ENCODE results near the gene HORMAD2.
A peak's percentile ranks its signal among the peaks of the same experiment; 100 is the strongest.

Gene HORMAD2

DNA sequence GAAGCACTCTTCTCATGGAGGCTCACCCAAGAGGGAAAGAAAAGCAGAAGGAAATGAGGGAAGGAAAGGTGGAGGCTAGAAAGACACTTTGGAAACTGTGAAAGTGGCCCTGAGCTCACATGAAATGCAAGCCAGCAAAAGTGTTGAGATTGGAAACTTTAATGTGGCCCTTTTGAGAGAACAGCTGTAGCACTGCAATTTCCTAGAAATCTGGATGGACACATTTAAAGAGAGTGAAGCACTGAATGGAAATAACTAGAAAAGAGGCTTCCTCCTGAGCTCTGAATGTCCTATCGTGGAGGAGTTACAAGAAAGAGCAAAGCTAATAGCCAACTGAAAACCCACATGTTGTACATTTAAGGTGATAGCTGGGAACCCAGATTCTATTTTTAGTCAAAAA is 110.3 kb downstream of the HORMAD2 start:
- H3K9ac ChIP-seq (ENCODE audit: low read length) = no peak overlapping the region
- H3K27me3 ChIP-seq (ENCODE audit: control insufficient read depth, insufficient read depth, low read length) = no peaks in the 10 kb centered on the region
- H3K9me3 ChIP-seq (ENCODE audit: control insufficient read depth, insufficient read depth, low read depth, low read length) = no peaks in the 10 kb centered on the region
- H3K27ac ChIP-seq (ENCODE audit: low read depth, low read length) = no peak overlapping the region
- no peak overlapping the region for H3K4me3 ChIP-seq (ENCODE audit: low read depth, low read length)
- H3K4me1 ChIP-seq (ENCODE audit: control insufficient read depth, insufficient read depth, low read length) = peaks cover 23% of the 10 kb centered on the region
- H3K36me3 ChIP-seq (ENCODE audit: control insufficient read depth, insufficient read depth, low read length) = no peaks in the 10 kb centered on the region

DNA sequence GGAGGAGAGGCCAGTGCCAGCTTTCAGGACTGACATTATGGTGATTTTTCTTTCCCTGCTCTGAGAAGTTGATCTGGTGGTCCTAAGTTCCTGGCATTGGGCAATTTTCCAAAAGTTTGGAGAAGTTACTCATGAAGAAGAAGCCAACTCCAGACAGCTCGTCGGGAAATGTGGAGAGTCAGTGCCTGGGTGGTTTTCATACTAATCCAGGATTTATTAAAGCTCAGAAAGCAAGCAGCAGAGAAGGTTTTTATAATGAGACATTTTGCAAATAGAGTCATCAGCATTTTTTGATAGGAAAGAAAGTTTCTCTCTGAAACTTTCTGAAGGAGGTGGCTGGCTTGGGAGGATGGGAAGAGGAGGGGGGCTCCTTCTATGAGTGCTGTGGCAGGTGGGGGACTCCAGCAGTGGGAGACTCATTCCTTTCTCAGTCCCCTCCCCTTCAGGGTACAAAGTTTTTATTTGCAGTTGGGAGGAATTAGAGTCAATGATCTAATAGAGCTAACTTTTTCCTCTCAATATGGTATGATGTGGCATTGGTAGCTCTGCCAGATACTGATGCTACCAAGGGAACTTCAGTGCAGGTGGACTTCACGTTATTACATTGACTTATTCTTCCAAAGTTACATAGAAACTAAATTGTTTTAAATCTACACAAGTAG is 110.9 kb downstream of the HORMAD2 start:
- H3K9me3 ChIP-seq (ENCODE audit: control insufficient read depth, insufficient read depth, low read depth, low read length) = no peaks in the 10 kb centered on the region
- no peaks in the 10 kb centered on the region for H3K36me3 ChIP-seq (ENCODE audit: control insufficient read depth, insufficient read depth, low read length)
- no peaks in the 10 kb centered on the region for H3K27me3 ChIP-seq (ENCODE audit: control insufficient read depth, insufficient read depth, low read length)
- no peak overlapping the region for H3K4me3 ChIP-seq (ENCODE audit: low read depth, low read length)
- H3K9ac ChIP-seq (ENCODE audit: low read length) = no peak overlapping the region
- H3K4me1 ChIP-seq (ENCODE audit: control insufficient read depth, insufficient read depth, low read length) = peaks cover 27% of the 10 kb centered on the region
- H3K27ac ChIP-seq (ENCODE audit: low read depth, low read length) = no peak overlapping the region

DNA sequence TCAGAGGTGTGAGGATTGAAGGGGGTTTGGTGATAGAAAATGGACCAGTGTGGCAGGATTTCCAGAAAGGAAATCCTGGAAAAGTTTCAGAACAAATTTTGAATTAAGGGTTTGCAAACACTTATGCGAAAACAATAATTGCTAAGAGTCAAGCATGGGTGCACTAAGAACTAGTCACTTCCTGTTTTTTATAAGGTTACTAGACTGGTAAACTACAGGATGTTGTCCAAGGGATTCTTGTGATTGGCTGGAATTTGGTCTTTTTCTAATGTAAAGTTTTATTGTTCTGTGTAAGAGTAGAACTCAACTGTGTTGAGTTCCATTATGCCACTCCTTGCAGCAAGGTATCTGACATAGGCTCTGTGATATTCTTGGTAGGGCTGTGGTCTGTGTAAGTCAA is 112.2 kb downstream of the HORMAD2 start:
- H3K9me3 ChIP-seq (ENCODE audit: control insufficient read depth, insufficient read depth, low read depth, low read length) = no peaks in the 10 kb centered on the region
- peaks cover 31% of the 10 kb centered on the region for H3K4me1 ChIP-seq (ENCODE audit: control insufficient read depth, insufficient read depth, low read length)
- no peak overlapping the region for H3K27ac ChIP-seq (ENCODE audit: low read depth, low read length)
- H3K36me3 ChIP-seq (ENCODE audit: control insufficient read depth, insufficient read depth, low read length) = no peaks in the 10 kb centered on the region
- H3K27me3 ChIP-seq (ENCODE audit: control insufficient read depth, insufficient read depth, low read length) = no peaks in the 10 kb centered on the region
- no peak overlapping the region for H3K9ac ChIP-seq (ENCODE audit: low read length)
- no peak overlapping the region for H3K4me3 ChIP-seq (ENCODE audit: low read depth, low read length)

DNA sequence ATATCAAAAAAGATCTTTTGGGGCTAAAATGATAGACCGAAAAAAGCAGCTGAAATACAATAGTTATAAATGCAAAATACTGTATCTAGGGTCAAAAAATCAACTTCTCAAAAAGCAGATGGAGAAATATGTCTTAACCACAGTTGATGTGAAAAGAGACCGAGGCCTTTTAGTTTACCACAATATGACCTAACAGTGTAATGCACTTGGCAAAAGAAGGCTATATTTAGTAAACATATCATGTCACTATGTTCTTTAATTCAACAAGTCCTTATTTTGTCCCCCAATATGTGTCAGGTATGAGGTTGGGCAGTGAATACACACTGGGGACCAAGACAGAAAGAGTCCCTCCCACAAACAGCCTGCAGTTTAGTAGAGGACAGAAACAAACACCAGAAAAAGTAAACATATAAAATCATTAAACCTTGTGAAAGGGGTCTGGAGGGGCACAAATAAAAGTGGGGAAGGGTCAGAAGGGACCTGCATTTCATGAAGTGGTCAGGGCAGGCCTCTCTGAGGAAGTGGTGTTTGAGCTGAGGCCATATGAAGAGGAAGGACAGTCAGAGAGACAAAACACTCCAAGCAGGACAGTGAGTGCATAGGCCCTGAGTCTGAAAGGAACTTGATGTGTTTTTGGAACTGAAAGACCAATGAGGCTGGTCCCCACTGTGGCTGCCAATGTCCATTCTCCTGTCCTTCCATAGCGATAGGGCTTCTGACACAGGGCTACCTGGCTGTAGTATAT is 112.9 kb downstream of the HORMAD2 start:
- Histone ChIP-seq H3K4me1 (ENCODE audit: control insufficient read depth, insufficient read depth, low read length) (peaks cover 26% of the 10 kb centered on the region), H3K4me3 (ENCODE audit: low read depth, low read length) (no peak overlapping the region)

DNA sequence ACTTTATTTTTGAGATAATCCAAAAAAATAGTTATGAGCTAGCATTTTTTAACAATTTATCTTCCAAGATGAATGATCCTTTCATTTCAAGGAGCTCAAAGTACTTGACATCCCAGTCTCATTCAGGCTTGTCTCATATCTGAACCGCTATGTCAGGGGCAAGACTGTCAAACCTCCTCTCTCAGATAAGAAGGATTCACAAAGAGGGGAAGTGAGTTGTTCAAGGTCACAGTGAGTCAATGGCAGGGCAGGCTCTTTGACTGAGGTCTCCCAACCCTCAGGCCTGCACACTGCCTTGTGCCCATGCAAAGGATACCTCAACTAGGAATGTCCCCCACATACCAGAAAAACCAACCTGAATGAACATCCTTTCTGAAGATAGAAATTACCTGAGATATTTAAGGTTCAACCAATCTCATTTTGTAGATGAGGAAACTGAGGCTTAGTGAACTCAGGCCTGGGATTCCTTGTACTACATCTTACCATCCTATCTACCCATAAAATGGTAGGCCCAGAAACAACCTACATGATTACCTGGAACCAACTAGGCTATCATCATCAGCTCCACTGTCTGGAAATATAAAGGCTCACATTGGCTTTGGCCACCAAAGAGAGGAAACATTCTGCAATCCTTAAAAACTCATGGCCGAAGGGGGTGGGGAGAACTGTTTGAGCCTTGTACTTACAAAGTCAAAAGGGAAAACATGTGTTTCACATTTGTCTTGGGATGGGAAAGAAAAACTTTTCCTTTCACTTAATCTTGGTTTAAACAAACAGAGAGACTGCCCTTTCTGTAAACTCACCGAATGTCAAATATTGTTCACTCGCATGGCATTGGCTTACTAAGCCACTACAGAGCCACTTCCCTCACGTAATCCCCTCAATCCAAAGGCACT is 115.2 kb downstream of the HORMAD2 start:
- Histone ChIP-seq H3K4me1 (ENCODE audit: control insufficient read depth, insufficient read depth, low read length) (peaks cover 24% of the 10 kb centered on the region), H3K27me3 (ENCODE audit: control insufficient read depth, insufficient read depth, low read length) (no peaks in the 10 kb centered on the region), H3K36me3 (ENCODE audit: control insufficient read depth, insufficient read depth, low read length) (no peaks in the 10 kb centered on the region), H3K27ac (ENCODE audit: low read depth, low read length) (peak overlapping the region; percentile 45; the same call in 1 of the 2 replicates), H3K9ac (ENCODE audit: low read length) (peak overlapping the region; percentile 8), H3K9me3 (ENCODE audit: control insufficient read depth, insufficient read depth, low read depth, low read length) (no peaks in the 10 kb centered on the region), H3K4me3 (ENCODE audit: low read depth, low read length) (no peak overlapping the region)

More for the DNA sequence above, 112.9 kb downstream of the HORMAD2 start:
- Histone ChIP-seq H3K9me3 (ENCODE audit: control insufficient read depth, insufficient read depth, low read depth, low read length) (no peaks in the 10 kb centered on the region), H3K27ac (ENCODE audit: low read depth, low read length) (no peak overlapping the region), H3K36me3 (ENCODE audit: control insufficient read depth, insufficient read depth, low read length) (no peaks in the 10 kb centered on the region), H3K9ac (ENCODE audit: low read length) (no peak overlapping the region), H3K27me3 (ENCODE audit: control insufficient read depth, insufficient read depth, low read length) (no peaks in the 10 kb centered on the region)

DNA sequence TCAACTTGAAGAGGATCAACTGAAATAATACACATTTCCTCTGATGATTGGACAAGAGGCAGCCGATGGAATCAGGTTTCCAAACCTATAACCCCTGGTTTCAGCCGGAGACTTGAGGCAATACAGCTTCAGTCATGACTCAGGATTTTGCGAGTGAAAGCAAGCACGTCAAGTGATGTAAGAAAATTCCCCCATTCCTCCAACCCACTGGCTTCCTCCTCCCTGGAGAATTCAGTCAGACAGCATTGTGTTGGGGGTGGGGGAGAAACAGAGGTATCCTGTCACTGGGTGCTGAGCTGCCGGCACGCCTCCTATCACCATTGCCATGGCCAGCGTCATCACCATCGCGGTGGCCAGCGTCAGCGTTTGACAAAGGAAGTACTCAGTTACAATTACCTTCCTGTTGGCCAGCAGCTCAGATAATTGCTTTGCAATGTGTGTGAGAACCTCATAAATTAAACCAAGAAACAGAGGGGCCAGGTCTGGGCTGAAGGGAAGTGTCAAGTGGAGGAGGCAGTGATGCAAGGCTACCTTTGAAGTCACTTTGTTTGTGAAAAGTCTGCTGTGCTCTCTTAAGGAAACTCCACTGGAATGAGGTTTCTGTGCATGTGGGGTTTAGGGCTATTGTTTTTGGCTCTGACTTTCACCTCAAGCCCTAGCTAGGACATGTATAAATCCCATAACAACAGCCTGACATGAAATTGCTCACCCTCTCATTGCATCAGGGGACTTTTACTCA is 116.0 kb downstream of the HORMAD2 start:
- Histone ChIP-seq H3K27ac (ENCODE audit: low read depth, low read length) (peak overlapping the region; percentile 57), H3K36me3 (ENCODE audit: control insufficient read depth, insufficient read depth, low read length) (no peaks in the 10 kb centered on the region), H3K4me3 (ENCODE audit: low read depth, low read length) (peak overlapping the region; percentile 9; the same call in 1 of the 2 replicates), H3K9ac (ENCODE audit: low read length) (peak overlapping the region; percentile 47), H3K27me3 (ENCODE audit: control insufficient read depth, insufficient read depth, low read length) (no peaks in the 10 kb centered on the region), H3K4me1 (ENCODE audit: control insufficient read depth, insufficient read depth, low read length) (peaks cover 24% of the 10 kb centered on the region), H3K9me3 (ENCODE audit: control insufficient read depth, insufficient read depth, low read depth, low read length) (no peaks in the 10 kb centered on the region)

DNA sequence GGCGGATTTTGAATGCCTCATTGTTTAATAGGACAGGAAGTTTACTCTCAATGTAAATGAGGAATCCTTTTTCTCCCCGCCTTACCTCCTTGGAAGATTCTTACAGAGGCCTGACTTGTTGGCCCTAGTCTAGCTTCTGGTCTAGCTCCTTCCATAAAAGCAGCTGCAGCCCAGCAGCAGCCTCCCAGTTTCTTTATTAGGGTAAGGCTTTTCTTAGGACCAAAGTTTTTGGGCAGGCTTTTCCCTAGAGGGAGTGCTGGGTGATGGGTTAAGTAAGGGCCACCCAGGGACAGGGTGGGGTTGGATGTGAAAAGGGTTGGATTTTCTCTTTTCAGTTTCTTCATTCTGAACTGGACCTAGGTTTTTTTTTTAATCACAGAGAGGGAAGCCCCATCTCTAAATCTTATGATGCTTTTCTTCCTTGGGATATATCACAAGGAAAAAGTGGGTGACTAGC is 116.6 kb downstream of the HORMAD2 start:
- Histone ChIP-seq H3K4me1 (ENCODE audit: control insufficient read depth, insufficient read depth, low read length) (peaks cover 24% of the 10 kb centered on the region), H3K9ac (ENCODE audit: low read length) (peak overlapping the region; percentile 47), H3K4me3 (ENCODE audit: low read depth, low read length) (peak overlapping the region; percentile 9; the same call in 1 of the 2 replicates), H3K9me3 (ENCODE audit: control insufficient read depth, insufficient read depth, low read depth, low read length) (peaks cover 4% of the 10 kb centered on the region; the same call in 1 of the 2 replicates), H3K36me3 (ENCODE audit: control insufficient read depth, insufficient read depth, low read length) (no peaks in the 10 kb centered on the region), H3K27ac (ENCODE audit: low read depth, low read length) (peak overlapping the region; percentile 57), H3K27me3 (ENCODE audit: control insufficient read depth, insufficient read depth, low read length) (no peaks in the 10 kb centered on the region)

DNA sequence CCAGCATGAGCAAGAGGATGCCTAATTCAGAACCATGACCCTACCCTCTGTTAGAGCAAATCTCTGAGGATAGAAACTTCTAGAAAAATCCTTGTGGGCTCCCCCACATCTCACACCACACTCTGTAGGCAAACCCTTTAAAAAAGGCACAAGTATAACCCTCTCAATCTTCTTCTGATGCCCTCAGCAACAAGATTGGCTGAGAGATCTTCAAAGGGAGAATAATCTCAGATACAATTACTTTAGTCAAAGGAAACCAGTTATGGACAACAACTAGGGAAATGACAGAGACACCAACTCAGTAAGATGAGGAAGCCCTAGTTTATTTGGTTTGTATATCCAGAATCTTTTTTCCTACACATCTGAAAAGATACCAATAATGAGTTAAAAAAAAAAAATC is 117.1 kb downstream of the HORMAD2 start:
- H3K27me3 ChIP-seq (ENCODE audit: control insufficient read depth, insufficient read depth, low read length) = no peaks in the 10 kb centered on the region
- peaks cover 21% of the 10 kb centered on the region for H3K4me1 ChIP-seq (ENCODE audit: control insufficient read depth, insufficient read depth, low read length)
- no peak overlapping the region for H3K9ac ChIP-seq (ENCODE audit: low read length)
- peaks cover 6% of the 10 kb centered on the region; the same call in 1 of the 2 replicates for H3K9me3 ChIP-seq (ENCODE audit: control insufficient read depth, insufficient read depth, low read depth, low read length)
- peak overlapping the region; percentile 57 for H3K27ac ChIP-seq (ENCODE audit: low read depth, low read length)
- no peaks in the 10 kb centered on the region for H3K36me3 ChIP-seq (ENCODE audit: control insufficient read depth, insufficient read depth, low read length)
- no peak overlapping the region for H3K4me3 ChIP-seq (ENCODE audit: low read depth, low read length)

DNA sequence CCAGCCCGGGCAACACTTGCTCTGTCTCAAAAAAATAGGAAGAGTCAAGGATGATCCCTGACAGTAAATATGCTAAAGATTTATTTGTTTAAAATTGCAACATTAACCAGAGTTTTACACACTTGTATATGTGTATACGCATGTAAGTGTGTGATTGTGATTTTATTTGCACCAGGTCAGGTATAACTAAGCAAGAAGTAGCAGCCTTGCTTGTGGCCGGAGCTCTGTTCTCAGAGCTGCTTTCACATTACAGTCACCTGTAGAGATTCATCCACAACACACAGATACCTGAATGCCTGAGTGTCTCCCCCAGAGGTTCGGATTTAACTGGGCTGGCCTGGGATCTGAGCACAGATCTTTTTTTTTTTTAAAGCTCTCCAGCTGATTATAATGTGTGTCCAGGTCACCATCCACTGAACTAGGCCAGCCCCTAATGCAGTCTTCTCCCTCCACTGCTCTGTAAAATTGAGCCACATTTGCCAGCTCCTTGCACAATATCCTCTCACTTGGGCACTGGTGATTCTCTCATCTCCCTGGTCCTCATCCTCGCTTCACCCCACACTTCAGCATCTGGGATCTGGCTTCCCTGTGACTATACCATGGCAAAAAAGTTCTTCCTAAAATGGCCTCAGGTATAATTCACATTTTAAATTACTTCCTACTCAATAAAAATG is 118.0 kb downstream of the HORMAD2 start:
- no peak overlapping the region for H3K4me3 ChIP-seq (ENCODE audit: low read depth, low read length)
- H3K36me3 ChIP-seq (ENCODE audit: control insufficient read depth, insufficient read depth, low read length) = no peaks in the 10 kb centered on the region
- no peak overlapping the region for H3K9ac ChIP-seq (ENCODE audit: low read length)
- H3K27me3 ChIP-seq (ENCODE audit: control insufficient read depth, insufficient read depth, low read length) = no peaks in the 10 kb centered on the region
- peaks cover 27% of the 10 kb centered on the region for H3K4me1 ChIP-seq (ENCODE audit: control insufficient read depth, insufficient read depth, low read length)
- H3K27ac ChIP-seq (ENCODE audit: low read depth, low read length) = no peak overlapping the region
- H3K9me3 ChIP-seq (ENCODE audit: control insufficient read depth, insufficient read depth, low read depth, low read length) = peaks cover 6% of the 10 kb centered on the region; the same call in 1 of the 2 replicates

DNA sequence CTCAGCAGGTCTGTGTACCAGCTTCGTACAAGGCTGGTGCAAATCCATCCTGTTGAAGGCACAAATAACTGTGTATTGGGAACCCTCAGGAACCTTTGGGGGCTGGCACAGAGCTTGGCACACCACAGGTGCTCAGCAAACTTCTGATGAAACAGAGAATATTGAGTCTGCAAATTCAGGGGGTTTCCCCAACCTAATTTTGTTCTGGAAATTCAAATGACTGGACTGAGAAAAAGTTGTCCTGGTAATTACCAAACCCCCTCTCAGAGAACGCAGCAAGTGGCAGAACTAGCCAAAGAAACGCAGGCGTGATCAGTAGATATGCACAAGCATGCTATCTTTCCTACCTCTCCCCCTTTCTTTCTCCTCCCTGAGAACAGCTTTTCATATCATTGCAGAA is 118.7 kb downstream of the HORMAD2 start:
- H3K4me1 ChIP-seq (ENCODE audit: control insufficient read depth, insufficient read depth, low read length) = peaks cover 27% of the 10 kb centered on the region
- H3K9ac ChIP-seq (ENCODE audit: low read length) = no peak overlapping the region
- no peak overlapping the region for H3K27ac ChIP-seq (ENCODE audit: low read depth, low read length)
- H3K27me3 ChIP-seq (ENCODE audit: control insufficient read depth, insufficient read depth, low read length) = no peaks in the 10 kb centered on the region
- peaks cover 6% of the 10 kb centered on the region; the same call in 1 of the 2 replicates for H3K9me3 ChIP-seq (ENCODE audit: control insufficient read depth, insufficient read depth, low read depth, low read length)
- H3K36me3 ChIP-seq (ENCODE audit: control insufficient read depth, insufficient read depth, low read length) = no peaks in the 10 kb centered on the region
- no peak overlapping the region for H3K4me3 ChIP-seq (ENCODE audit: low read depth, low read length)

Data from HUES6 (cell line).